SK-N-SH (cell line): ENCODE measurements around the gene CHMP1A.

ENCODE experiments used
- ELF1 ChIP-seq: IDR thresholded peaks from 2 replicates; pipeline ENCODE4 v1.4.0; 2012
- FOXM1 ChIP-seq: IDR thresholded peaks from 2 replicates; pipeline ENCODE4 v1.4.0; 2012; ENCODE audit warnings: low read depth, mild to moderate bottlenecking
- GATA2 ChIP-seq: sonication (generic); formaldehyde crosslinking; IDR thresholded peaks from 2 replicates; pipeline ENCODE4 v1.5.0; 2020; ENCODE audit warnings: mild to moderate bottlenecking, missing genetic modification reagents
- NFIC ChIP-seq: IDR thresholded peaks from 2 replicates; pipeline ENCODE4 v1.4.0; 2012; ENCODE audit warnings: borderline replicate concordance
- POLR2AphosphoS5 ChIP-seq: IDR thresholded peaks from 2 replicates; pipeline ENCODE4 v1.6.1; 2012; ENCODE audit warnings: low read depth, low read length
- RCOR1 ChIP-seq: fragments of 150-350 bp; IDR thresholded peaks from 2 replicates; pipeline ENCODE4 v1.6.1; 2017; ENCODE audit warnings: antibody characterized with exemption, low read length
- RFX5 ChIP-seq: IDR thresholded peaks from 2 replicates; pipeline ENCODE4 v1.6.1; 2012; ENCODE audit warnings: mild to moderate bottlenecking, improper control_type of control experiment, low read length
- SMC3 ChIP-seq: IDR thresholded peaks from 2 replicates; pipeline ENCODE4 v1.6.1; 2012; ENCODE audit warnings: low read depth, low read length, improper control_type of control experiment
- TAF1 ChIP-seq: IDR thresholded peaks from 2 replicates; pipeline ENCODE4 v1.6.1; 2012; ENCODE audit warnings: low read depth, mild to moderate bottlenecking, low read length, moderate library complexity, borderline replicate concordance
- YY1 ChIP-seq: IDR thresholded peaks from 2 replicates; pipeline ENCODE4 v1.4.0; 2012; ENCODE audit warnings: low read depth, mild to moderate bottlenecking
- TF ChIP-seq, protein P1 (sequence below): fragments of 200-600 bp; sonication (generic); IDR thresholded peaks from 2 replicates; pipeline ENCODE4 v1.6.1; 2017; ENCODE audit warnings: antibody characterized with exemption, mild to moderate bottlenecking, moderate library complexity
- TF ChIP-seq, protein P2 (sequence below): IDR thresholded peaks from 2 replicates; pipeline ENCODE4 v1.4.0; 2012; ENCODE audit warnings: low read depth
- TF ChIP-seq, protein P3 (sequence below): IDR thresholded peaks from 2 replicates; pipeline ENCODE4 v1.6.1; 2012; ENCODE audit warnings: mild to moderate bottlenecking, low read depth, low read length, moderate library complexity

DNA sequence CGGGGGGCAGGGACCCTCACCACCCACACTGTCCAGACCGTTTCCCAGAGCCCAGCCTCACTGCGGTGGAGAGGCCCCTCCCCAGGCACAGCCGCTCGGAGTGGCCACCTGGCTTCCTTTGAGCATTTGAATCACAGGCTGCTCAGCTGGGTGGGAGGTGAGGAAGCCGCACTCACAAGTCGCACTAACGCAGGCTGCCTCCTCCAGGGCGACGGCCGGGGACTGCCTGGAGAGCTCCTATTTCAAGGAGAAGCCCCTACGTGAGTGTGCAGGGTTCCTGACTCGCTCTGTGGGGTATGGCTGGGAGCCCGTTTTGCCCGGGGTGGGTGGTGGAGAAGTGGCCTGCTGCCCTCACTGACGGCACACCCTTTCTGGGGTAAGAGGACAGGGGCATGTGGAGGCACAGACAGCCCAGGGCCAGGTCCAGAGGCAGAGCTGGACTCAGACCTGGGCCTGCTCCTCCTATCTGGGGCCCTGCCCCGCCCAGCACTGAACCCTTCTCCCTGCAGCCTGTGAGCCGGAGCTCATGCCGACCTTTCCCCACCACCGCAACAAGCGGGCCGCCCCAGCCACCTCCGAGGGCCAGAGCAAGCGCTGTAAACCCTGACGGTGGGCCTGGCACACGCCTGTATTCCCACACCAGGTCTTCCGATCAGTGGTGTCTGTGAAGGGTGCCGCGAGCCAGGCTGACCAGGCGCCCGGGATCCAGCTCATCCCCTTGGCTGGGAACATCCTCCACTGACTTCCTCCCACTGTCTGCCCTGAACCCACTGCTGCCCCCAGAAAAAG, 37.8 kb upstream of the CHMP1A start:
- TF ChIP-seq, protein P1, sequence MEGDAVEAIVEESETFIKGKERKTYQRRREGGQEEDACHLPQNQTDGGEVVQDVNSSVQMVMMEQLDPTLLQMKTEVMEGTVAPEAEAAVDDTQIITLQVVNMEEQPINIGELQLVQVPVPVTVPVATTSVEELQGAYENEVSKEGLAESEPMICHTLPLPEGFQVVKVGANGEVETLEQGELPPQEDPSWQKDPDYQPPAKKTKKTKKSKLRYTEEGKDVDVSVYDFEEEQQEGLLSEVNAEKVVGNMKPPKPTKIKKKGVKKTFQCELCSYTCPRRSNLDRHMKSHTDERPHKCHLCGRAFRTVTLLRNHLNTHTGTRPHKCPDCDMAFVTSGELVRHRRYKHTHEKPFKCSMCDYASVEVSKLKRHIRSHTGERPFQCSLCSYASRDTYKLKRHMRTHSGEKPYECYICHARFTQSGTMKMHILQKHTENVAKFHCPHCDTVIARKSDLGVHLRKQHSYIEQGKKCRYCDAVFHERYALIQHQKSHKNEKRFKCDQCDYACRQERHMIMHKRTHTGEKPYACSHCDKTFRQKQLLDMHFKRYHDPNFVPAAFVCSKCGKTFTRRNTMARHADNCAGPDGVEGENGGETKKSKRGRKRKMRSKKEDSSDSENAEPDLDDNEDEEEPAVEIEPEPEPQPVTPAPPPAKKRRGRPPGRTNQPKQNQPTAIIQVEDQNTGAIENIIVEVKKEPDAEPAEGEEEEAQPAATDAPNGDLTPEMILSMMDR: no peak
- TF ChIP-seq SMC3: no peak
- TF ChIP-seq RCOR1: no peak
- peak; percentile 16; the same call in 1 of the 2 replicates for TF ChIP-seq POLR2AphosphoS5
- no peak for TF ChIP-seq FOXM1
- TF ChIP-seq, protein P2, sequence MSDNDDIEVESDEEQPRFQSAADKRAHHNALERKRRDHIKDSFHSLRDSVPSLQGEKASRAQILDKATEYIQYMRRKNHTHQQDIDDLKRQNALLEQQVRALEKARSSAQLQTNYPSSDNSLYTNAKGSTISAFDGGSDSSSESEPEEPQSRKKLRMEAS: no peak
- TF ChIP-seq YY1: no peak
- TF ChIP-seq ELF1: no peak
- no peak for TF ChIP-seq TAF1
- TF ChIP-seq NFIC: no peak
- TF ChIP-seq, protein P3, sequence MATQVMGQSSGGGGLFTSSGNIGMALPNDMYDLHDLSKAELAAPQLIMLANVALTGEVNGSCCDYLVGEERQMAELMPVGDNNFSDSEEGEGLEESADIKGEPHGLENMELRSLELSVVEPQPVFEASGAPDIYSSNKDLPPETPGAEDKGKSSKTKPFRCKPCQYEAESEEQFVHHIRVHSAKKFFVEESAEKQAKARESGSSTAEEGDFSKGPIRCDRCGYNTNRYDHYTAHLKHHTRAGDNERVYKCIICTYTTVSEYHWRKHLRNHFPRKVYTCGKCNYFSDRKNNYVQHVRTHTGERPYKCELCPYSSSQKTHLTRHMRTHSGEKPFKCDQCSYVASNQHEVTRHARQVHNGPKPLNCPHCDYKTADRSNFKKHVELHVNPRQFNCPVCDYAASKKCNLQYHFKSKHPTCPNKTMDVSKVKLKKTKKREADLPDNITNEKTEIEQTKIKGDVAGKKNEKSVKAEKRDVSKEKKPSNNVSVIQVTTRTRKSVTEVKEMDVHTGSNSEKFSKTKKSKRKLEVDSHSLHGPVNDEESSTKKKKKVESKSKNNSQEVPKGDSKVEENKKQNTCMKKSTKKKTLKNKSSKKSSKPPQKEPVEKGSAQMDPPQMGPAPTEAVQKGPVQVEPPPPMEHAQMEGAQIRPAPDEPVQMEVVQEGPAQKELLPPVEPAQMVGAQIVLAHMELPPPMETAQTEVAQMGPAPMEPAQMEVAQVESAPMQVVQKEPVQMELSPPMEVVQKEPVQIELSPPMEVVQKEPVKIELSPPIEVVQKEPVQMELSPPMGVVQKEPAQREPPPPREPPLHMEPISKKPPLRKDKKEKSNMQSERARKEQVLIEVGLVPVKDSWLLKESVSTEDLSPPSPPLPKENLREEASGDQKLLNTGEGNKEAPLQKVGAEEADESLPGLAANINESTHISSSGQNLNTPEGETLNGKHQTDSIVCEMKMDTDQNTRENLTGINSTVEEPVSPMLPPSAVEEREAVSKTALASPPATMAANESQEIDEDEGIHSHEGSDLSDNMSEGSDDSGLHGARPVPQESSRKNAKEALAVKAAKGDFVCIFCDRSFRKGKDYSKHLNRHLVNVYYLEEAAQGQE: no peak
- no peak for TF ChIP-seq GATA2 (CRISPR knock-in tag)
- no peak for TF ChIP-seq RFX5
